Suprapubic skin (tissue), 3 donors: ENCODE data around the gene UBE2F.

ENCODE experiments used
- CTCF ChIP-seq, 2 donors: fragments of 200-600 bp in 1 of 2; fragments of 450-650 bp in 1 of 2; sonication (generic) in 1 of 2; IDR thresholded peaks; one replicate each; pipeline ENCODE4 v1.5.1; 2016 to 2019; ENCODE audit warnings: antibody characterized with exemption in 2 of 2, mild to moderate bottlenecking in 1 of 2, moderate library complexity in 1 of 2
- EP300 ChIP-seq: sonication (generic); formaldehyde crosslinking; IDR thresholded peaks from one replicate; pipeline ENCODE4 v1.6.1; 2017; ENCODE audit warnings: antibody characterized with exemption
- POLR2A ChIP-seq, 2 donors: fragments of 450-650 bp; IDR thresholded peaks; one replicate each; pipeline ENCODE4 v1.6.1; 2017; ENCODE audit warnings: antibody characterized with exemption in 2 of 2, mild to moderate bottlenecking in 2 of 2, moderate library complexity in 2 of 2

- no peak for TF ChIP-seq CTCF (IDR thresholded peaks at IDR 0.05)
- no peak for TF ChIP-seq POLR2A (IDR thresholded peaks at IDR 0.05)
- no peak for TF ChIP-seq EP300
These were observed 113.7 kb downstream of the UBE2F start for GRCh38 chr2:238080518-238080917.
